Measurements from ENCODE around the gene RCN2. TPM values are rescaled to one million over a fixed set of nuclear protein-coding genes. Genes with fewer than 3 reads are reported as not detected.
"Not testable (repeated sequence)": the region's sequence is repeated elsewhere in the genome, so short reads cannot be mapped to it uniquely, and the experiment has no call there.

RCN2 gene
- 10 to 100 TPM; 21.8 to 21.9 TPM for total RNA-seq

- H3K9me3 Mint-ChIP-seq, result no peaks in the 10 kb centered on the region
- DNase-seq, result peak; percentile 95
- no peaks in the 10 kb centered on the region for H3K27me3 Mint-ChIP-seq
- ChIA-PET POLR2A (interaction anchor here (0.5 to 2.2 kb wide), 5 partner anchors 10 to 149 kb away, joined by 3 to 7 read pairs (median 3); no protein-coding TSS in a partner anchor), CTCF (interaction anchor here (1.1 kb wide), 1 partner anchor 27 kb away, joined by 3 read pairs; no protein-coding TSS in a partner anchor)
- peak within 1 kb of the TSS; percentile 89 for H3K4me3 Mint-ChIP-seq
- peaks cover 34% of the 10 kb centered on the region for H3K4me1 Mint-ChIP-seq (ENCODE audit: low read depth)
- ATAC-seq, result peak; percentile 99
- H3K36me3 Mint-ChIP-seq (ENCODE audit: low read depth), result peaks cover 22% of the 10 kb centered on the region
- intact Hi-C loops (cut with micrococcal nuclease), result no loop called here
- peak within 1 kb of the TSS; percentile 83 for H3K27ac Mint-ChIP-seq
- TF ChIP-seq, protein P1, sequence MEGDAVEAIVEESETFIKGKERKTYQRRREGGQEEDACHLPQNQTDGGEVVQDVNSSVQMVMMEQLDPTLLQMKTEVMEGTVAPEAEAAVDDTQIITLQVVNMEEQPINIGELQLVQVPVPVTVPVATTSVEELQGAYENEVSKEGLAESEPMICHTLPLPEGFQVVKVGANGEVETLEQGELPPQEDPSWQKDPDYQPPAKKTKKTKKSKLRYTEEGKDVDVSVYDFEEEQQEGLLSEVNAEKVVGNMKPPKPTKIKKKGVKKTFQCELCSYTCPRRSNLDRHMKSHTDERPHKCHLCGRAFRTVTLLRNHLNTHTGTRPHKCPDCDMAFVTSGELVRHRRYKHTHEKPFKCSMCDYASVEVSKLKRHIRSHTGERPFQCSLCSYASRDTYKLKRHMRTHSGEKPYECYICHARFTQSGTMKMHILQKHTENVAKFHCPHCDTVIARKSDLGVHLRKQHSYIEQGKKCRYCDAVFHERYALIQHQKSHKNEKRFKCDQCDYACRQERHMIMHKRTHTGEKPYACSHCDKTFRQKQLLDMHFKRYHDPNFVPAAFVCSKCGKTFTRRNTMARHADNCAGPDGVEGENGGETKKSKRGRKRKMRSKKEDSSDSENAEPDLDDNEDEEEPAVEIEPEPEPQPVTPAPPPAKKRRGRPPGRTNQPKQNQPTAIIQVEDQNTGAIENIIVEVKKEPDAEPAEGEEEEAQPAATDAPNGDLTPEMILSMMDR (IDR thresholded peaks at IDR 0.05), result no peak
Observed at GRCh38 chr15:76931397-76932134, at the start of gene RCN2. RCN2 (plus strand) TSS chr15:76931749; CDS start chr15:76931842, 93 bp downstream.

DNA sequence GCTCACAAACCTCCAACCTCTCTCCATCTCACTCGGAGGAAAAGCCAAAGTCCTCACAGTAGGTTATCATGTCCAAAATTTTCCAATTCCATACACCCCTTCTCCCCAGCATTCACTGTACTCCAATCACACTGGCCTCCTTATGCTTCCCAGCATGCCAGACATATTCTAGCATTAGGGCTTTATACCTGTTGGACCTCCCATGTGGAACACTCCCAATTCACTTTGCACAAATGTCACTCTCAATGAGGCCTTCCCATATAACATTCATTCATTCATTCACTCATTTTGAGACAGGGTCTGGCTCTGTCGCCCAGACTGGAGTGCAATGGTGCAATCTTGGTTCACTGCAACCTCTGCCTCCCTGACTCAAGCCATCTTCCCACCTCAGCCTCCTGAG is 46.3 kb upstream of the RCN2 start:
- Mint-ChIP-seq H3K4me1 (ENCODE audit: low read depth) (peaks cover 22% of the 10 kb centered on the region), H3K36me3 (ENCODE audit: low read depth) (peaks cover 38% of the 10 kb centered on the region), H3K4me3 (no peak overlapping the region), H3K9me3 (peaks cover 3% of the 10 kb centered on the region), H3K27ac (no peak overlapping the region), H3K27me3 (no peaks in the 10 kb centered on the region)
- DNase-seq, result no peak
- TF ChIP-seq, protein P1 (IDR thresholded peaks at IDR 0.05), result no peak
- intact Hi-C loops (cut with micrococcal nuclease), result no loop called here
- CTCF ChIA-PET, result no interaction called here
- no peak for ATAC-seq
- POLR2A ChIA-PET, result interaction anchor here (0.8 to 1.1 kb wide), 3 partner anchors 19 to 585 kb away, joined by 3 to 4 read pairs (median 3); no protein-coding TSS in a partner anchor

- ATAC-seq; H3K4me3 Mint-ChIP-seq; DNase-seq; H3K27ac Mint-ChIP-seq; intact Hi-C loops (cut with micrococcal nuclease); H3K27me3 Mint-ChIP-seq; POLR2A ChIA-PET: not testable (repeated sequence)
- peaks cover 30% of the 10 kb centered on the region for H3K4me1 Mint-ChIP-seq (ENCODE audit: low read depth)
- CTCF ChIA-PET, result interaction anchor here (1.2 kb wide), 1 partner anchor 40 kb away, joined by 3 read pairs; no protein-coding TSS in a partner anchor
- peaks cover 10% of the 10 kb centered on the region for H3K9me3 Mint-ChIP-seq
- peaks cover 49% of the 10 kb centered on the region for H3K36me3 Mint-ChIP-seq (ENCODE audit: low read depth)
Observed at GRCh38 chr15:76887280-76888141, 44.0 kb upstream of the RCN2 start.

- H3K27ac Mint-ChIP-seq; H3K4me3 Mint-ChIP-seq; ATAC-seq; DNase-seq; intact Hi-C loops (cut with micrococcal nuclease); CTCF ChIA-PET; POLR2A ChIA-PET; H3K9me3 Mint-ChIP-seq; H3K27me3 Mint-ChIP-seq: not testable (repeated sequence)
- H3K4me1 Mint-ChIP-seq (ENCODE audit: low read depth), result peaks cover 51% of the 10 kb centered on the region
- H3K36me3 Mint-ChIP-seq (ENCODE audit: low read depth), result peaks cover 64% of the 10 kb centered on the region
Observed at GRCh38 chr15:76892836-76893235, 38.7 kb upstream of the RCN2 start.

- peaks cover 60% of the 10 kb centered on the region for H3K36me3 Mint-ChIP-seq (ENCODE audit: low read depth)
- H3K4me1 Mint-ChIP-seq (ENCODE audit: low read depth), result peaks cover 40% of the 10 kb centered on the region
- H3K4me3 Mint-ChIP-seq, result no peak overlapping the region
- DNase-seq (no peak), ATAC-seq (no peak)
- H3K27ac Mint-ChIP-seq, result no peak overlapping the region
- H3K27me3 Mint-ChIP-seq, result no peaks in the 10 kb centered on the region
- H3K9me3 Mint-ChIP-seq, result peaks cover 7% of the 10 kb centered on the region
- ChIA-PET POLR2A (no interaction called here), CTCF (no interaction called here)
- intact Hi-C loops (cut with micrococcal nuclease), result no loop called here
- TF ChIP-seq, protein P1 (IDR thresholded peaks at IDR 0.05), result no peak
Observed at GRCh38 chr15:76894174-76894573, 37.4 kb upstream of the RCN2 start.

Measured in activated CD8-positive, alpha-beta T cell treated with anti-CD3 and anti-CD28 coated beads for 36 hours (primary cell).